Mucosa of gallbladder (tissue), 1 donor: ENCODE measurements around the gene NHEJ1. TPM values are rescaled to one million over a fixed set of nuclear protein-coding genes. Genes with fewer than 3 reads are reported as not detected.

Source experiments
- DNase-seq: peaks from one replicate; pipeline ENCODE4 v3.0.0-alpha.2; 2020; ENCODE audit warnings: low spot score
- total RNA-seq: library from RNA; stranded (reverse); gene quantifications from one replicate; pipeline ENCODE4 v1.2.1, GENCODE V29; 2021
- donor health status: DM: no; HTN: no; CAD: no.

NHEJ1 gene
- total RNA-seq, 1 donor from 2014 or later: 8.7 TPM

- peak; percentile 78 for DNase-seq
These were observed 101.9 kb downstream of the NHEJ1 start for GRCh38 chr2:219058541-219059374.

- DNase-seq: peak; percentile 79
These were observed 102.7 kb downstream of the NHEJ1 start for GRCh38 chr2:219057709-219058540.

DNA sequence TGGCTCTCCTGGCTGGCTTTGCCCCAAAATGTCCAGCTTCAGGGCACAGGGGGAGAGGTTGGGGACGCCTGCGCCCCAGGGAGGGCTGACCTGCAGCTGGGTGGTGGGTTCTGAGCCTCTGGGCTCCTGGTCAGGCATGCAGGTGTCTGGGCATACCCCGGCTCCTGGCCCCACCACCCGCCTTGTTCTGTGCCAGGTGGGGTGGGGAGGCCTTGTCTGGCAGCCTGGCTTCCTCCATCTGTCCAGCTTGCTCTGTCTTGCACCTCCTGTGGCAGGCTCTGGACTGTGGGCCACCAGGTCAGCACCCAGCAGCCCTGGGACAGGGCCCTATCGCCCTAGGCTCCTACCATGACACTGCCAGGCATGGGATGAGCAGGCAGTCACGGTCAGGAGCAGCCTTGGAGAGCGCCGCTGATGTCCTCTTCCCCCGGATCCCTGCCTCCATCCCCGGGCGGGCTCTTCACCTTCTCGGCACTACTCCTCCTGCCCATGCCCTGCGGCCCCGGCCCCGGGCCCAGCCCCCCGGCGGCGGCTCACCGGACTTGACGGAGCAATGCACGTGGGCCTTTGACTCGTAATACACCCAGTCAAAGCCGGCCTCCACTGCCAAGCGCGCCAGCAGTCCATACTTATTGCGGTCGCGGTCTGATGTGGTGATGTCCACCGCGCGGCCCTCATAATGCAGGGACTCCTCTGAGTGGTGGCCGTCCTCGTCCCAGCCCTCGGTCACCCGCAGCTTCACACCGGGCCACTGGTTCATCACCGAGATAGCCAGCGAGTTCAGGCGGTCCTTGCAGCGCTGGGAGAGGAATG is 103.5 kb downstream of the NHEJ1 start:
- no peak for DNase-seq

- DNase-seq: no peak
These were observed 104.3 kb downstream of the NHEJ1 start for GRCh38 chr2:219056176-219056895.

DNA sequence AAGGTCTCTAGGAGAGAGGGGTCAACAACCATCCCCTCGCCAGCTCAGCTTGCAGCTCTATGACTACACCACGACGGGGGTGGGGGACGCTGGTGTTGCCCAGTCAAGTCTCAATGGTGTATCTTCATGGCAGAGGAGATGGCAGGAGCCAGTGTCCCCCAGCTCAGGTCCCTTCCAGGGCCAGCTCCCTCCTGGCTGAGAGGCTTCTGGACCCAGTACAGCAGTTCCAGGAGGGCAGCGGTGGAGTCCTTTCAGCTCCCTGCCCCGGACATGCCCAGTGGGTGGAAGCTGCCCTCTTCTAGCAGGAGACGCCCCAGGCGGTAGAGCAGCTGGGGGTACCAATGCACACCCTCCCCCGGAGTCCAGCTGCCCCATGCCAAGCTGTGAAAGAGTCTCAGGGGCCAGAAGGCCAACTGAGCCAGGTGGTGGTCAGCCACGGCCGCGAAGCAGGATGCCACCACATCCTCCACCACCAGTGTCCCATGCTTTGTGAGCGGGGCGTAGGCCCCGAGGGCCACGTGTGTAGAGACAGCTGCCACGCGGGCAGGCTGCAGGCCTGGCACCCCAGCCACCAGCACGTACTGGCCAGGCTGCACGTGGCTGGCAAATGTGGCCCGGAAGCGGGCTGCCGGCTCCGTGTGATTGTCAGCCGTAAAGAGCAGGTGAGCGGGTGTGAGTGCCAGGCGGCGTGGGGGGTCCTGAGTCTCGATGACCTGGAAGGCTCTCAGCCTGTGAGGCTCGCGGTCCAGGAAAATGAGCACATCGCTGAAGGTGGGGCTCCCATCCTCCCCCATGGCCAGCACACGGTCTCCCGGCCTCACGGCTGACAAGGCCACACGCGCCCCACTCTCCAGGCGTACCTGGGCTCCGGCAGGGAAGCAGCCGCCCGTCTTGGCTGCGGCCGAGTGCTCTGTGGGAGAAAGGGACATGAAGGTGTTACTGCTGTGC is 105.4 kb downstream of the NHEJ1 start:
- no peak for DNase-seq

DNA sequence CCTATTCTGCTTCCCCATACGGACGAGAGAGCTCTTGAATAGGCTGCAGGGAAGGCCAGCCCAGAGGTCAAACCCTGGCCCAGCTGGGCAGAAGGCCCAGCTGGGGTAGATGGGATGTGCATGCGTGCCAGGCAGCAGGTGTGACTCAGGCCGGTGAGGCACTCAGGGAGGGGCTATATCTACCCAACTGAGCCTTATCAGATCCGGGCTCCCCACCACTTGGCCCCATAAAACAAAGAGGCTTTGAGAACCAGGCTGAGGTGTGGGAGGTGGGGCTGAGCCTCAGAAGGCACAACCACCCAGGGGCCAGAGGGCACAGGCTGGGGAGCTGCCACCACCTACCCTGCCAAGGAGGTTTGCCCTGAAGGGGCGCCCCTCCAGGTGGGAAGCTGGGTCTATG is 111.3 kb downstream of the NHEJ1 start:
- DNase-seq: peak; percentile 76

DNA sequence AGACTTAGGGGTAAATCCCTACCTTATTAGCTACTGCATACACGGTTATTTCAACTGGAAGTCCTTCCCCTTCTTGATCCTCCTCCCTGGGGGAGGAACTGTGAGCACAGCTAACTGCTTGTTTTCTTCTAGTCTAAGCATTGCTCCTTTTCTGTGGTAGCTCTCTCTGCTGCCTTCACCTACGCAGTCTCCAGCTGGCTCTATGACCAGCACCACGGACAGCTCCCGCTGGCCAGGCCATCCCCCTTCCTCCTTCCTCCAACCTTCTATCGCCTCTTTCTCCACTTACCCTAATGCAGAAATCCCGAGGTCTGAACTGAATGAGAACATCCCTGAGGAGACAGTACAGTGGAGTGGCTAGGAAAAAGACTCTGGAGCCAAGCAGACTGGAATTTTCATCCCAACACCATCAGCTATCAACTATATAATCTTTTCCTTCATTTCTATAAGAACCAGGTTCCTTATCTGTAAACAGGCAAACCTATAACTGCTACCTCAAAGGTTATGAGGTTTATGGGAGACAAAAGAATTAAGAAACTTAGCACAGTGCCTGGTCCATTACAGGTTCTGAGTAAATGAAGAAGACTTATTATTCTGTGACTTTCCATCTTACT is 114.6 kb downstream of the NHEJ1 start:
- no peak for DNase-seq

DNA sequence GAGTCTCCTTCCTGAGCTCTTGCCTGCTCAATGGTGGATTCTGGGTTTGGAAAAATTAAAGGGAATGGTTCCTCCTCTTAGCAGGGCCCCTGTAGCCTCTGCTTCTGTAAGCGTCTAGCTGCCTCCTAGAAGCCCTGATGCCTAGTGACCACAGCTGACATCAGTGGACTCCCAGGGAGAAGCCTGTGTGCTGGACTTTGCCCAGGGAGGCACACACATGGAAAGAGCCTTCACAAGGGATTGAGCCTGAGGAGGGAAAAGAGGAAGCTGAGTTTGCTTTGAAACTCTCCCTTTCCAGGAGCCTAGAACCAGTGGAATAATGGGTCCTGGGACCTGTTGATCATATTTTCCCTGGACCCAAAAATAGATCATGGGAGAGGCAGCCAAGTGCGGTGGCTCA is 117.9 kb downstream of the NHEJ1 start:
- peak; percentile 62 for DNase-seq

- DNase-seq: no peak
These were observed 118.5 kb downstream of the NHEJ1 start for GRCh38 chr2:219042157-219042556.

DNA sequence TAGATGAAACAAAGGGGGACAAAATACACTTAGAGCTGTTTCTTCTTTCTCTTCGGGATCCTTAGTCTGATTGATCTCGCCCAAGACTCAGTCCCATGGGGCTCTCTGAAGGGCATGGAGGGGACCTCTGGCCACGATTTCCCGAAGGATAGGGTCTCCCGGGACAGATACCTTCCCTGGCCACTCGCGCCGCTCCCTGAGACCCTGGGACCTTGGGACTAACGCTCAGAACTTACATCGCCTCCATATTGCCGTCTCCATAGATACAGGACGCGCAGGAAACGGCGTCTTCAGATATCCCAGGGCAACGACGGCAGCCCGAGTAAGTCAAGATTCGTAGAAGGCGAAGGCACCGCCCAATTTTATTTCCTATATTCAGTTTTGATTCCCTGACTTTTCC is 119.4 kb downstream of the NHEJ1 start, which contains the start of gene CFAP65:
TSS of gene CFAP65 (minus strand) at position 265 of the 400 bp plus-strand sequence. CDS start 2,468 bp downstream, outside the sequence.
- peak; percentile 54 for DNase-seq

DNA sequence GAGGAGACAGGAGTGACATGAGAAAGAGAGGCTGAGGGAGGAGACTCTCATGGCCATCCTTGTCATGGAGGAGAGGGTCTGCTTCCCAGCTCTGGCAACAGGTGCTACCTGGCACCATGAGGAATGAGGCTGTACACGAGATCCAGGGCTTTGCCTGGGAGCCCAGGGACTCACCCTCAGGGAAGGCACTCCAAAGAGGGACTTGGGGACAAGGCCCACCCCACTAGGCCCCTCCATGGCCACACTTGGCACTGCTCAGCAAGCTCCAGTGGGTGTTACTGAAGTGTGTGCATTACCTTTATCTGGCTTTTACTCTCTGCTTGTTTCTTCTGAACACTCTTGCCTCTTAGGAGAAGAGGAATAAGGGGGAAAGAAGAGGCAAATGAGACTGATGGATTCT is 122.0 kb downstream of the NHEJ1 start:
- no peak for DNase-seq

DNA sequence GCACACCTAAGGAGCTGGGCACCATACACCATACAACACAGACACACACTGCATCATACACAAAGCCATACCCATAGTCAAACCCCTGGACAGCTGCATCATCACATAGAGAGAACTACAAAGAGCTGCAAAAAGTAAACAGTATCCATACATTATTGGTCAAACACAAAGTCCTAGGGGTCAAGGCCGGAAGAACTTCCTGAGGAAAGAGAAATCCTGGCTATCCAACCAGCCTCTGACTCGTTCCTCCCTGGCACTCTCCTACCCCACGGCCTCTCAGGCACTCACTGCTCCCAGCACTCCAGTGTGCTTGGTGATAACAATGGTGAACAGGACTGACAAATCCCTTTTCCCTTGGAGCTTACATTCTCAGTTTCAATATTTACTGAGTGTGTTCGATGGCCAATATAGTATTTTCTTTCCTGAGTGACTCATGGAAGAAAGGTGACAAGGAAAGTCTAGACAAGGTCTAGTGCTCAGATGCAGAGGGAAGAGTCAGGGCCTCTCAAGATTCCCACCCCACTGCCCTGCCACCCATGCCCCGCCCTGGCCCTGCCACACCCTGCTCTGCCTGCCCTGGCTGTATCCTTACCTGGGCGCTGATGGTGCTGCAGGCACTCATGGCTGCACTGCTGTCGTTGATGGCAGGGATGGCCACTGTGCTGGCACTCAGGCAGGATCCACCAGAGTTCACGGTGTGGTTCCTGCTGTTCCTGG is 122.7 kb downstream of the NHEJ1 start:
- no peak for DNase-seq

GRCh38 chr2:219035942-219036341 is 124.7 kb downstream of the NHEJ1 start:
- no peak for DNase-seq

GRCh38 chr2:219034823-219035222 is 125.8 kb downstream of the NHEJ1 start:
- DNase-seq: no peak

DNA sequence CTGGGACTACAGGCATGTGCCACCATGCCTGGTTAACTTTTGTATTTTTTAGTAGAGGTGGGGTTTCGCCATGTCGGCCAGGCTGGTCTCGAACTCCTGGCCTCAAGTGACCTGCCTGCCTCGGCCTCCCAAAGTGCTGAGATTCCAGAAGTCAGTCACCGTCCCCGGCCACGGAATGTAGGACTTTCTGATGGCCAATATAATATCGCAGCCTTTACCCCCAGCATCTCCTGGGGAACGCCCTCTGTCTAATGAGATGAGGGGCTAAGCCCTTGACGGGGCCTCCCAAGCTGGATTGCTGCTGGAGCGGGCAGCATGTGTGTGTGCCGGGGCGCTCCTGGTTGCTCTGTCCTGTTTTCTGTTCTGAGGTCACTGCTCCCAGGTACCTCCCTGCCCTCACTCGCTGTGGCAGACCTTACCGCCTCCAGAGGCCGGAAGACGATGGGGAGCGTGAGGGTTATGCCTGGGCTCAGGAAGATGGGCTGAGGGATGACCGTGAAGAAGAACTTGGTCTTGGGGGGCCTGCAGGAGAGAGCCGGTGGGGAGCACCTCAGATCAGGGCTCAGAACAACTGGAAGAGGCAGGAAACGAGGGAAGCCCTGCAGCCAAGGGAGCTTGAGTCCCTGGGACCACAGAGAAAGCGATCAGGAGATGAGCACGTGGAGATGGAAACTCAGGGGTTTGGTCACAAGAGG is 128.4 kb downstream of the NHEJ1 start:
- no peak for DNase-seq

- no peak for DNase-seq
These were observed 129.4 kb downstream of the NHEJ1 start for GRCh38 chr2:219031005-219031738.

GRCh38 chr2:219030177-219030940 is 130.3 kb downstream of the NHEJ1 start:
- DNase-seq: no peak
